Fibroblast of lung (primary cell): ENCODE results near the gene FZD10.

Experiments
- EZH2 ChIP-seq: IDR thresholded peaks from 2 replicates; pipeline ENCODE4 v1.5.1; 2012; ENCODE audit warnings: low read length, control low read depth, mild to moderate bottlenecking; ENCODE audit errors: missing control alignments
- TF ChIP-seq, protein P1 (sequence below), 2 donors: IDR thresholded peaks in 1 of 2; conservative IDR thresholded peaks in 1 of 2; 1 replicate in 1 of 2; 2 replicates in 1 of 2; pipeline ENCODE4 v1.5.1; 2011 to 2012; ENCODE audit warnings: low read length in 2 of 2, control low read depth in 1 of 2, inconsistent platforms in 1 of 2, low read depth in 1 of 2, mild to moderate bottlenecking in 1 of 2

DNA sequence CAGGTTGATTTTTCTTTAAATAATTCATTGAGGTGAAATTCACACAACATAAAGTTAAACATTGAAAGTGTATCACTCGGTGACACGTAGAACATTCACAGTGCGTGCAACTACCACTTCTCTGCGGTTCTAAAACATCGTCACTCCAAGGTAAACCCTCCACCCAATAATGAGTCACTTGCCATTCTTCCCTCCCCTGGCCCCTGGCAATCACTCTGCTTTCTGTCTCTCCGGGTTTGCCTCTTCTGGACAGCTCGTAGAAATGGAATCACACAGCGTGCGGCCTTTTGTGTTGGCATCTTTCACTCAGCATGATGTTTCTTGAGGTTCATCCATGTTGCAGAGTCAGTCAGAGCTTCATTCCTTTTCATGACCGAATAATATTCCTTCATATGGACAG, 18.9 kb downstream of the FZD10 start:
- TF ChIP-seq, protein P1, sequence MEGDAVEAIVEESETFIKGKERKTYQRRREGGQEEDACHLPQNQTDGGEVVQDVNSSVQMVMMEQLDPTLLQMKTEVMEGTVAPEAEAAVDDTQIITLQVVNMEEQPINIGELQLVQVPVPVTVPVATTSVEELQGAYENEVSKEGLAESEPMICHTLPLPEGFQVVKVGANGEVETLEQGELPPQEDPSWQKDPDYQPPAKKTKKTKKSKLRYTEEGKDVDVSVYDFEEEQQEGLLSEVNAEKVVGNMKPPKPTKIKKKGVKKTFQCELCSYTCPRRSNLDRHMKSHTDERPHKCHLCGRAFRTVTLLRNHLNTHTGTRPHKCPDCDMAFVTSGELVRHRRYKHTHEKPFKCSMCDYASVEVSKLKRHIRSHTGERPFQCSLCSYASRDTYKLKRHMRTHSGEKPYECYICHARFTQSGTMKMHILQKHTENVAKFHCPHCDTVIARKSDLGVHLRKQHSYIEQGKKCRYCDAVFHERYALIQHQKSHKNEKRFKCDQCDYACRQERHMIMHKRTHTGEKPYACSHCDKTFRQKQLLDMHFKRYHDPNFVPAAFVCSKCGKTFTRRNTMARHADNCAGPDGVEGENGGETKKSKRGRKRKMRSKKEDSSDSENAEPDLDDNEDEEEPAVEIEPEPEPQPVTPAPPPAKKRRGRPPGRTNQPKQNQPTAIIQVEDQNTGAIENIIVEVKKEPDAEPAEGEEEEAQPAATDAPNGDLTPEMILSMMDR (conservative IDR thresholded peaks at IDR 0.05 in 1 of 2, IDR thresholded peaks at IDR 0.05 in 1 of 2; ENCODE audit: low read depth in 1 of 2, low read length in 2 of 2), result no peak
- TF ChIP-seq EZH2, result no peak
